B cell (primary cell): Measurements from ENCODE around the gene TMEM44. TPM values are rescaled to one million over a fixed set of nuclear protein-coding genes. Genes with fewer than 3 reads are reported as not detected.

Source experiments
- ATAC-seq: fragments of 200-7000 bp; cut with Tn5 transposase; one replicate; pipeline ENCODE4 v1.10.0; 2021; ENCODE audit warnings: low read depth, mild to moderate bottlenecking, moderate number of reproducible peaks, moderate library complexity
- CTCF ChIA-PET: fragments of 350-600 bp; sonication (Branson Sonifier 250); formaldehyde crosslinking; loops from one replicate; lab custom pipeline; 2021; ENCODE audit warnings: antibody characterized with exemption, inconsistent platforms; lab: Charles Lee
- POLR2A ChIA-PET: fragments of 350-600 bp; sonication (Branson Sonifier 250); formaldehyde crosslinking; loops from one replicate; lab custom pipeline; 2021; ENCODE audit warnings: antibody characterized with exemption; lab: Charles Lee
- DNase-seq: peaks from one replicate; pipeline ENCODE4 v3.0.0; 2013
- H2AFZ ChIP-seq: 2 replicates; pipeline ENCODE4 v1.6.1; 2012; ENCODE audit warnings: mild to moderate bottlenecking, low read depth, low read length; ENCODE audit not compliant: insufficient read depth, poor library complexity, severe bottlenecking
- H3K27ac ChIP-seq, 2 donors: 1 replicate in 1 of 2; 2 replicates in 1 of 2; pipeline ENCODE4 v1.5.1; 2012 to 2013; ENCODE audit warnings: low read length in 2 of 2, mild to moderate bottlenecking in 2 of 2, moderate library complexity in 1 of 2
- H3K27me3 ChIP-seq, 4 experiments: fragments of 200-600 bp in 1 of 4; sonication (generic) in 1 of 4; replicated peaks in 1 of 4; 1 replicate in 2 of 4; 2 replicates in 2 of 4; pipeline versions ENCODE4 v1.6.1 to v1.7.0; 2013 to 2016; ENCODE audit warnings: low read length in 3 of 4, mild to moderate bottlenecking in 2 of 4, mixed read lengths in 1 of 4, moderate library complexity in 1 of 4; ENCODE audit not compliant: insufficient read depth in 4 of 4, control insufficient read depth in 3 of 4; ENCODE audit errors: control extremely low read depth in 1 of 4
- H3K36me3 ChIP-seq, 2 experiments: replicated peaks in 1 of 2; 1 replicate in 1 of 2; 2 replicates in 1 of 2; pipeline versions ENCODE4 v1.6.1 to v1.7.1; 2013; ENCODE audit warnings: low read length in 1 of 2; ENCODE audit not compliant: insufficient read depth in 2 of 2, control insufficient read depth in 1 of 2; ENCODE audit errors: control extremely low read depth in 1 of 2, extremely low read depth in 1 of 2
- H3K4me1 ChIP-seq, 2 donors: fragments of 200-600 bp in 1 of 2; sonication (generic) in 1 of 2; 1 replicate in 1 of 2; 2 replicates in 1 of 2; pipeline versions ENCODE4 v1.5.1 to v1.6.1; 2013 to 2017; ENCODE audit warnings: low read length in 2 of 2; ENCODE audit not compliant: control insufficient read depth in 2 of 2, insufficient read depth in 2 of 2
- H3K4me2 ChIP-seq: replicated peaks from 2 replicates; pipeline ENCODE3; 2012; ENCODE audit warnings: mild to moderate bottlenecking, low read depth, low read length; ENCODE audit not compliant: poor library complexity, severe bottlenecking
- H3K4me3 ChIP-seq, 5 experiments: fragments of 200-600 bp in 1 of 5; sonication (generic) in 1 of 5; 1 replicate in 3 of 5; 2 replicates in 2 of 5; pipeline versions ENCODE4 v1.5.1 to v1.7.0; 2011 to 2016; ENCODE audit warnings: low read length in 4 of 5, mild to moderate bottlenecking in 4 of 5, low read depth in 2 of 5, control low read depth in 1 of 5, moderate library complexity in 1 of 5; ENCODE audit not compliant: insufficient read depth in 1 of 5; ENCODE audit errors: control extremely low read depth in 1 of 5, extremely low read depth in 1 of 5
- H3K79me2 ChIP-seq: fragments of 200-600 bp; sonication (generic); one replicate; pipeline ENCODE4 v1.6.0; 2016; ENCODE audit warnings: low read length; ENCODE audit not compliant: control insufficient read depth, insufficient read depth
- H3K9ac ChIP-seq: fragments of 200-600 bp; sonication (generic); 2 replicates; pipeline ENCODE4 v1.6.1; 2017; ENCODE audit warnings: mild to moderate bottlenecking, low read length, moderate library complexity
- H3K9me3 ChIP-seq, 3 donors: one replicate each; pipeline versions ENCODE4 v1.6.1 to v1.7.1; 2013; ENCODE audit warnings: low read length in 2 of 3; ENCODE audit not compliant: control insufficient read depth in 2 of 3, insufficient read depth in 1 of 3; ENCODE audit errors: control extremely low read depth in 1 of 3
- H4K20me1 ChIP-seq: 2 replicates; pipeline ENCODE4 v1.6.0; 2012; ENCODE audit warnings: mild to moderate bottlenecking, low read length; ENCODE audit not compliant: insufficient read depth, control insufficient read depth, poor library complexity, severe bottlenecking
- H3K27ac Mint-ChIP-seq: one replicate; pipeline ENCODE4 v1.8.0; 2021; ENCODE audit warnings: mixed read lengths
- H3K27me3 Mint-ChIP-seq: one replicate; pipeline ENCODE4 v1.8.0; 2021; ENCODE audit warnings: mixed read lengths
- H3K4me1 Mint-ChIP-seq: one replicate; pipeline ENCODE4 v1.8.0; 2021; ENCODE audit warnings: mixed read lengths
- H3K4me3 Mint-ChIP-seq: one replicate; pipeline ENCODE4 v1.8.0; 2021; ENCODE audit warnings: mixed read lengths
- H3K9me3 Mint-ChIP-seq: one replicate; pipeline ENCODE4 v1.8.0; 2022; ENCODE audit warnings: mixed read lengths; ENCODE audit not compliant: insufficient read depth
- EZH2 ChIP-seq: IDR thresholded peaks from 2 replicates; pipeline ENCODE4 v1.6.1; 2012; ENCODE audit warnings: borderline replicate concordance, low read depth, mild to moderate bottlenecking, moderate library complexity, low read length; ENCODE audit not compliant: insufficient read depth, poor library complexity, severe bottlenecking
- WGBS: methylation state at CpG from one replicate; pipeline ENCODE4 v1.1.5; 2013; ENCODE audit warnings: missing lambda C conversion rate; ENCODE audit not compliant: insufficient coverage; 5-methylcytosine and 5-hydroxymethylcytosine counted together
- intact Hi-C: fragments of 100-400 bp; cut with micrococcal nuclease; formaldehyde crosslinking; loops from one replicate; pipeline ENCODE4 v1.10.0; 2022
- polyA plus RNA-seq: library from polyadenylated mRNA; depleted of rRNA; stranded (reverse); fragments of >200 nt; gene quantifications from 2 replicates; pipeline ENCODE4 v1.2.3, GENCODE V29; 2012
- total RNA-seq, 2 donors: library from RNA; stranded (reverse); fragments of 120-200 nt in 1 of 2; gene quantifications; 1 replicate in 1 of 2; 2 replicates in 1 of 2; pipeline versions ENCODE4 v1.2.3 to v1.2.4, GENCODE V29; 2013 to 2022
- TF ChIP-seq, protein P1 (sequence below): fragments of 200-600 bp; IDR thresholded peaks from one replicate; pipeline ENCODE4 v1.8.0; 2022; ENCODE audit warnings: antibody characterized with exemption, mild to moderate bottlenecking

The TMEM44 gene
- total and polyA plus RNA-seq, 2 donors (not counting 1 experiment from before 2014, with no cell fraction given), result 4.1 to 7.5 TPM

DNA sequence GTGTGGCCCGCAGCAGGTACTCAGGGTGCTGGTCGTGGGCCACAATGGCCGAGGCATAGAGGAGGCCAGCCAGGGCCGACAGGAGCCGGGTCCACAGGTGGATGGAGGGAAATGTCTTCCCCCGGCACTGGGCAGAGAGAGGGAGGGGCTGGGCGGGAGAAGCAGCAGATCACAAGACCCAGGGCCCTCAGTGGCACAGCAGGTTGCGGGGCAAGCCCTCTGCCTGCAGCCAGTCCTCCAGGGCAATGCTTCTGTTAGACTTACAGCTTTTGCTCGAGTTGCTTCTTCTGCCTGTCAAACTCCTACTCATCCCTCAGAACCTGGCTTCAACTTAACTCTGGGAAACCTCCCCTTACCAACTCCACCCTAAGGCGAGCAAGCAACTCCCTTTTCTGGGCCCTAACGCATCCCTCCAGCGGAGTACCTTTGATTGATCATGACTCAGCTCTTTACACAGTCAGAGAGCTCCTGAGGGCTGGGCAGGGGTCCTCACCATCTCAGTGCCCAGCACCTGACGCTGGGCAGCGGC is 16.0 kb downstream of the TMEM44 start:
- no peak overlapping the region for H3K4me2 ChIP-seq
- no peak overlapping the region for H3K27ac ChIP-seq
- no peaks in the 10 kb centered on the region for H3K36me3 ChIP-seq
- H3K9ac ChIP-seq, result no peak overlapping the region
- H3K4me1 ChIP-seq, result no peaks in the 10 kb centered on the region
- Mint-ChIP-seq H3K4me1 (no peaks in the 10 kb centered on the region), H3K27ac (no peak overlapping the region), H3K4me3 (no peak overlapping the region), H3K27me3 (no peaks in the 10 kb centered on the region), H3K9me3 (no peaks in the 10 kb centered on the region)
- no peak for TF ChIP-seq EZH2
- TF ChIP-seq, protein P1, sequence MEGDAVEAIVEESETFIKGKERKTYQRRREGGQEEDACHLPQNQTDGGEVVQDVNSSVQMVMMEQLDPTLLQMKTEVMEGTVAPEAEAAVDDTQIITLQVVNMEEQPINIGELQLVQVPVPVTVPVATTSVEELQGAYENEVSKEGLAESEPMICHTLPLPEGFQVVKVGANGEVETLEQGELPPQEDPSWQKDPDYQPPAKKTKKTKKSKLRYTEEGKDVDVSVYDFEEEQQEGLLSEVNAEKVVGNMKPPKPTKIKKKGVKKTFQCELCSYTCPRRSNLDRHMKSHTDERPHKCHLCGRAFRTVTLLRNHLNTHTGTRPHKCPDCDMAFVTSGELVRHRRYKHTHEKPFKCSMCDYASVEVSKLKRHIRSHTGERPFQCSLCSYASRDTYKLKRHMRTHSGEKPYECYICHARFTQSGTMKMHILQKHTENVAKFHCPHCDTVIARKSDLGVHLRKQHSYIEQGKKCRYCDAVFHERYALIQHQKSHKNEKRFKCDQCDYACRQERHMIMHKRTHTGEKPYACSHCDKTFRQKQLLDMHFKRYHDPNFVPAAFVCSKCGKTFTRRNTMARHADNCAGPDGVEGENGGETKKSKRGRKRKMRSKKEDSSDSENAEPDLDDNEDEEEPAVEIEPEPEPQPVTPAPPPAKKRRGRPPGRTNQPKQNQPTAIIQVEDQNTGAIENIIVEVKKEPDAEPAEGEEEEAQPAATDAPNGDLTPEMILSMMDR, result no peak
- WGBS, result 95% methylated on average over 14 of the region's 14 CpGs
- DNase-seq (no peak), ATAC-seq (no peak)
- no peaks in the 10 kb centered on the region for H3K9me3 ChIP-seq
- no peak overlapping the region for H2AFZ ChIP-seq
- H3K4me3 ChIP-seq, result no peak overlapping the region
- no peaks in the 10 kb centered on the region for H3K79me2 ChIP-seq
- CTCF ChIA-PET, result no interaction called here
- H3K27me3 ChIP-seq, result no peaks in the 10 kb centered on the region
- no peaks in the 10 kb centered on the region for H4K20me1 ChIP-seq
- intact Hi-C loops, result no loop called here
- POLR2A ChIA-PET, result no interaction called here

DNA sequence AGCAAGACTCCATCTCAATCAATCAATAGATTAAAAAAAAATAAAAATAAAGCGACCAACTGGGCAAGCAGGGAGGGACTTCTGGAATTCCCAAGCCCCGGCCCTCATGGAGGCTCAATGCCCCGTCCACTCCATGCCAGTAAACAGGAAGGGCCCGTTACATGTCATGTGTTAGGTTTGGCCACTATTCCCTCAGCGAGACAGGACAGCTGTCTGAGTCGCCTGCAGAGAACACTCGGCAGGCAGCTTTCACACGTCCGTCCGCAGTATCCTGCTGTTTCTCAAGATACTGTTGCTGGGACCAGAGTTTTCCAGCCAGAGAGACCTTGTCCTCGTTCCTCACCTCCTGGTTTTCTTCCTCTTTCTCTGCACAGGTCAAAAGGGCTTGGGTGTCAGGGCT is 18.0 kb downstream of the TMEM44 start:
- no peaks in the 10 kb centered on the region for H3K27me3 ChIP-seq
- no peaks in the 10 kb centered on the region for H4K20me1 ChIP-seq
- CTCF ChIA-PET, result interaction anchor here (1.0 kb wide), 1 partner anchor 21 kb away, joined by 5 read pairs; no protein-coding TSS in a partner anchor
- no peaks in the 10 kb centered on the region for H3K4me1 ChIP-seq
- intact Hi-C loops, result no loop called here
- Mint-ChIP-seq H3K9me3 (no peaks in the 10 kb centered on the region), H3K27ac (no peak overlapping the region), H3K27me3 (no peaks in the 10 kb centered on the region), H3K4me1 (no peaks in the 10 kb centered on the region), H3K4me3 (no peak overlapping the region)
- no peaks in the 10 kb centered on the region for H3K79me2 ChIP-seq
- H3K4me3 ChIP-seq, result no peak overlapping the region
- no peak overlapping the region for H2AFZ ChIP-seq
- 96% methylated on average over 11 of the region's 11 CpGs for WGBS
- H3K9me3 ChIP-seq, result no peaks in the 10 kb centered on the region
- DNase-seq (no peak), ATAC-seq (no peak)
- POLR2A ChIA-PET, result no interaction called here
- TF ChIP-seq, protein P1, result no peak
- TF ChIP-seq EZH2, result no peak
- no peak overlapping the region for H3K9ac ChIP-seq
- no peak overlapping the region for H3K27ac ChIP-seq
- H3K36me3 ChIP-seq, result no peaks in the 10 kb centered on the region
- H3K4me2 ChIP-seq, result no peak overlapping the region
